Anterior cingulate cortex (tissue), 58 donors: Measurements from ENCODE around the gene CECR2.
A peak's percentile ranks its signal among the peaks of the same experiment; 100 is the strongest.

ENCODE experiments used
- DNase-seq, 58 donors: peaks; one replicate each; lab custom pipeline; 2025; lab: John Stamatoyannopoulos, UW

Gene CECR2

GRCh38 chr22:17369439-17370025, at the start of gene CECR2:
CECR2 (plus strand) TSS chr22:17369460; CDS start chr22:17369784, 324 bp downstream.
- DNase-seq, result peak in 27 of 58 donors; percentile 8 to 73 (median 50)

DNA sequence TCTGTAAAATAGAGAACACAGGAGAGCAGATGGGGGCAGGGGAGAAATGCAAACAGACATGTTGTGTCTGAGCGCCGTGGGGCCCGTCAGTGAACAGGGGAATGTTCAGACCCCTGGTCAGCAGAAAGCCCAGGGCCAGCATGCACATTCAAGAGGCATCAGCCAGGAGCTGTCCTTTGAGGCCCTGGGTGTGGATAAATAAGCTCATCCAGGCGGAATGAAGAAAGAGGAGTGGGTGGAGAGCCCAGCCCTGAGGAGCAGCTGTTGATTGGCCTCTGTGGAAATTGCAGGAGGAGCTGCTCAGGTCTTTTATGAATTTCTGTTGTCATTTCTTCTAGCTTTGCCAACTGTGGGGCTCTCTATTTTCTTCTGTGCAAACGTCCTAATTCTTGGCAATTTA, 49.7 kb upstream of the CECR2 start:
- no peak for DNase-seq

- no peak for DNase-seq
These were observed 46.7 kb upstream of the CECR2 start for GRCh38 chr22:17322511-17322910.

DNA sequence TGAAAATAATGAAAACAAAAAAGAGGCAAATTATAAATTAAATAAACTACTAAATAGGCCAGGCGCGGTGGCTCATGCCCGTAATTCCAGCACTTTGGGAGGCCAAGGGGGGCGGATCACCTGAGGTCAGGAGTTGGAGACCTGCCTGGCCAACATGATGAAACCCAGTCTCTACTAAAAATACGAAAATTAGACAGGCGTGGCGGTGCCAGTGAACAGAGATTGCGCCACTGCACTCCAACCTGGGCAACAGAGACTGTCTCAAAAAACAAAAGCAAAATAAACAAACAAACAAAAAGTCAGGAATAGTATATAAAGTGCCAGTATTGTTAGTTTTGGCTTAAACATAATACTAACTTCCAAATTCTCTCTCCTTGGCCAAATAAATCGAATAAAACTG, 37.6 kb upstream of the CECR2 start:
- no peak for DNase-seq

DNA sequence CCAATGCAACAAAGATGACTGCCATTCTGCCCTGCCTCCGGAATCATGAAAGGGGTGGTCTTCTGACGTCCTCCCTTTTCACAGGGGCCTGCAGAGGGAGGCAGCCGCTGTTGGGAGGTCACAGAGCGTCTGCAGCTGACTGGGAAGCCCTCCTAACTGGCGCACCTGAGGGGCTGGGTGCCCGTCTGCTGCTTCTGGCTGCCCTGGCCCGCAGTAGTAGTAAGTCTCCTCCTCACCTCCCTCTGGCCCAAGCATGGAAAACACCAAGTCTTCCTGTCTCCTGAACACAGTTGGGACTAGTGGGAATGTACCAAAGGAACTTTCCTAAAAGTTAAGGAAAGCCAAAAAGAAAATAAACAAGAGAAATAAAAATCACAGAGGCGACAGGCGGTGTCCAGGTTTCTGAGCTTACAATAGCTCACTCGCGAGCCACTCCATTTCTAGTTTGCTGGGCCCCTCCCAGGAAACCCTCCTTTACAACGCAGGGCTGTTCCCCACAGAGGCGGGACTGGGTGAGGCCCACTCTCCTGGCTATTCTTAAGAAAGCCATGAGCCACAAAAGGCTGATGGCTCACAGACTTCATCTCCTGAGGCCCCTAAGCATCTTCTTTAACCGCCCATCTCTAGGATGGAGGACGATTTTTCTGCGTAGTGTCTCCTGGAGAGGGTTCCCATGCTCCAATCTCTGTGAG, 37.0 kb upstream of the CECR2 start:
- no peak for DNase-seq

DNA sequence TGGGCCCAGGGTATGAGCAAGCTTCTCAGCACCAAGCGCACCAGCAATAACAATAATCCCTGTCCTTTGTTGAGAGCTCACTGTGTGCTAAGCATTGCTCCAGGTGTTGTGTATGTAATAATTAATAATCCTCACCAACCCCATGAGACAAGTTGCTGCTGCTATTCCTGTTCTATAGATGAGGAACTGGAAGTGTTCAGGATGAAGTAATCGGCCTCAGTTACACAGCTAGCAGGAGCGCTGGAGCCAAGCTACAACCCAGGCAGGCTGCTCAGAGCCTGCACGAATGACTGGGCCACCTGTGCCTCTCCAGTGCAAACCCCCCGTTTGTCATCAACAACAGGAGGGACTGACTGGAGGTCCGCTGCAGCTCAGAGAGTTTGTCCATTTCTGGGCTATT, 35.2 kb upstream of the CECR2 start:
- DNase-seq, result no peak

GRCh38 chr22:17334983-17335382, 34.3 kb upstream of the CECR2 start:
- DNase-seq, result no peak

DNA sequence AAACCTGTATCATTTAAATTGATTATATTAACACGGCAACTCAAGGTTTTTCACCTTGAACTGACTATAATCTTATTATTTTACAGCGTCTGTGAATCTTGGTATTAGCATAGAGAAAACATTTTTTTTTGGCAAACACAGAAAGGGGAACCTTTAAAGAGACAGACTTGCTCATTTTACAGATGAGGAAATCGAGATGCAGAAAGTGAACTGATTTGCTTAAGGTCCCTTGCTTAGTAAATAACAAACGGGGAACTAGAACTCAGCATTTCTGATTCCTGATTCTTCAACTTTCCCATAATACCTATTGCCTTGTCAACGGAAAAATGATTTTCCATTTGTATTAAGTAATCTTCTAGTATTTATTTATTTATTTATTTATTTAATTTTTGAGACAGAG, 33.2 kb upstream of the CECR2 start:
- no peak for DNase-seq

- DNase-seq, result no peak
These were observed 31.6 kb upstream of the CECR2 start for GRCh38 chr22:17337639-17338038.

GRCh38 chr22:17339095-17339693, 30.1 kb upstream of the CECR2 start:
- no peak for DNase-seq

- no peak for DNase-seq
These were observed 26.9 kb upstream of the CECR2 start for GRCh38 chr22:17342361-17342760.

GRCh38 chr22:17343766-17344165, 25.5 kb upstream of the CECR2 start:
- DNase-seq, result no peak

DNA sequence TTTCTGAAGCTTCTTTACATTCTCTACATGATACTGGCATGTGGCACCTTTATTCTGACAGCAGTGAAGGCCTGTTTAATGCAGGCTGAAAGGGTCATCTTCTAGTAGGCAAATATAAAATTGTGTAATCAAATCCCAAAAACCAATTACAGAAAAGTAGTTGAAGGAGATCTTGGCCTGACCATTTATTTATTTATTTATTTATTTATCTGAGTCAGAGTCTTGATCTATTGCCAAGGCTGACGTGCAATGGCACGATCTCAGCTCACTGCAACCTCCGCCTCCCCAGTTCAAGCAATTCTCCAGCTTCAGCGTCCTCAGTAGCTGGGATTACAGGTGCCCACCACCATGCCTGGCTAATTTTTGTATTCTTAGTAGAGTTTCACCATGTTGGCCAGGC, 22.7 kb upstream of the CECR2 start:
- DNase-seq, result no peak

DNA sequence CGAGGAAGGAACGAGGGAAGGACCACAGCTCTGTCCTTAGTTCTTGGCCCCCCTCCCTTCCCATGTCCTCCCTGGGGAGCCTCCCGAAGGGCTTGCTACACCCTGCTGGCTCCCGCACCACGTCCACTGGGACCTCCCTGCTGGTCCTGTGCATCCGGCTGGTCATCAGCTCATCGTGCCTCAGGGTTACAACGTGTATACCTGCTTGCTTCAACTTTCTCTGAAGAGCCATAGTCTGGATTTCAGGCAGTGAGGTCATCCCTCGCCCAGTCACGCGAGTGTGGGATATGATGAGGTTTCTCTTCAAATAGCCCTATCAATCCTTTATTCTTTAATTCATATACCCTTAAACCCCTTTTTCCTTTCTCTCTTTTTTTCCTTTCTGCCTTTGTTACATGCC, 21.5 kb upstream of the CECR2 start:
- no peak for DNase-seq

DNA sequence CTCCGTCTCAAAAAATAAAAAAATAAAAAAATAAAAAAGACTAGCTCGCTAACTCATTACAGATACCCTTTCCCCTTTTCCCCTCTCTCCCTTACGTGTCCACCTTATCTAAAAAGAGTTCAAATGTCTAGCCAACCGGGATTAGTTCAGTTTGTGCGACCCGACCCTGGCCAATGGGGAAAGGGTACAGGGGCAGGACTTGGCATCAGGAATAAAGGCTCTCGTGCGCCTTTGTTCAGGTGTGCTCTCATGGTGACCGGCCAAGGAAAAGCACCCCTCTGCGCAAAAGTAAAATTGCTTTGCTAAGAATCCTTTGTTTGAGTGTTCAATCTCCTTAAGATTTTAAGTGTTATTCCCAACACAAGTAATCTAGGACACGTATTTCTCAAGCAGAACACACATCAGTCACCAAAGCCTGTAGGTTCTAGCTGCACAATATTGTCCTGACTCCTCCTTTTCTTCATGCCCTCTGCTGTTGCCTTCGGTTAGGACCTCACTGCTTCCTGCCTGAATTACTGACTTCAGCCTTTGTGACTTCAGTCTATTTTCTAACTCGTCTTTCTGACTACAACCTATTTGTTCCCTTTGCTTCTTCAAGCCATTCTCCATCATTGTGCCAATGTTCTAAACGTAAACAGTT, 20.7 kb upstream of the CECR2 start:
- DNase-seq, result no peak

- DNase-seq, result no peak
These were observed 20.1 kb upstream of the CECR2 start for GRCh38 chr22:17349172-17349571.

GRCh38 chr22:17350292-17350691, 19.0 kb upstream of the CECR2 start:
- no peak for DNase-seq

GRCh38 chr22:17352798-17353197, 16.5 kb upstream of the CECR2 start:
- DNase-seq, result no peak

- DNase-seq, result no peak
These were observed 11.6 kb upstream of the CECR2 start for GRCh38 chr22:17357688-17358087.

GRCh38 chr22:17358415-17358814, 10.8 kb upstream of the CECR2 start:
- DNase-seq, result no peak

GRCh38 chr22:17359501-17359900, 9.8 kb upstream of the CECR2 start:
- DNase-seq, result no peak

DNA sequence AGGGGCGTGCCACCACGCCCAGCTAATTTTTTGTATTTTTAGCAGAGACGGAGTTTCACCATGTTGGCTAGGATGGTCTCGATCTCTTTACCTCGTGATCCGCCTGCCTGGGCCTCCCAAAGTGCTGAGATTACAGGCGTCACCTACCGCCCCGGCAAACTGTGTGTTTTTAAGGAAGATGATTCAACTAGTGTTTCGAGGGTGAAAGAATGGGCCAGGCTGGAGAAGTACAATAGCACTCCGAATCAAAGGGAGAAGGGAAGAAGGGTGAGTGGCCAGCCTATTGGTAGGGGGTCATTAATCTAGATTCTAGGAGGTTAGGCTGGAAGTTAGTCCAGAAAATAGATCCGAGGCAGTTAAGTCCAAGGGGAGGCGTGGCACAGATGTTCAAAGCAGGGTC, 2.9 kb upstream of the CECR2 start:
- DNase-seq, result no peak
